GM19397 (cell line): Measurements from ENCODE around the gene LBHD1.
"Not testable (repeated sequence)": the region's sequence is repeated elsewhere in the genome, so short reads cannot be mapped to it uniquely, and the experiment has no call there.

Experiments used
- ATAC-seq: cut with Tn5 transposase; IDR thresholded peaks from one replicate; pipeline ENCODE4 v1.9.1; 2021; ENCODE audit warnings: mild to moderate bottlenecking, moderate library complexity; ENCODE audit not compliant: unreplicated experiment

The LBHD1 gene

DNA sequence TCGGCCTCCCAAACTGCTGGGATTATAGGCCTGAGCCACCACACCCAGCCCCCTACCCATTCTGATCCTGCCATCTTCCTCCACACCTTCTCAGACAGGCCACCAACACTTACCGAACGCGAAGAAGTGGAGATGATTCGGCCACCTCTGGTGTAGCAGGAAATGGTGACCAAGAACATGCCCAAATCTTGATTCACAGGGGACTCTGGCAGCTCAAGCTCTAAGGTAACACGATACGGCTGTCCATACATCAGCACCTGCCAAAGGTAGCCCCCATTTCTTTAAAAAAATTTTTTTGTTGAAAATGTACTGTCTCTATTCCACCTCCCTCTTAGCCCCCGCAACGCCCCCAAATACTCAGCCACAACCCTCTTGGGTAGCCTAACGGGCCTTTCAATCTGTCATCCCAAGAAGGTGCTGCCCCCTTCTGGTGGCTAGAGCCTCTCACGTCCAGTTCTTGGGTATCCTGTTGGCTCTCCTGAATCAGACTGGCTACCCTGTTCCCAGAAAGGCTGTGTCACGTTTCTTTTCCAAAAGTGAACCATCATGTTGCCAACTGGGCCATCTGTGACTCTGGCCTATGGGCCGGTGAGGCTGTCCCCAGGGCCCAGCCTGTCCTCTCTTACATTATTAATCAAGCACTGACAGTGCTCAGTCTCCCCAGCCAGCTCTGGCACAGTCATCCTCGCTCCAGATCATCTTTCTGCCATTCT, 22.5 kb upstream of the LBHD1 start:
- no peak for ATAC-seq

DNA sequence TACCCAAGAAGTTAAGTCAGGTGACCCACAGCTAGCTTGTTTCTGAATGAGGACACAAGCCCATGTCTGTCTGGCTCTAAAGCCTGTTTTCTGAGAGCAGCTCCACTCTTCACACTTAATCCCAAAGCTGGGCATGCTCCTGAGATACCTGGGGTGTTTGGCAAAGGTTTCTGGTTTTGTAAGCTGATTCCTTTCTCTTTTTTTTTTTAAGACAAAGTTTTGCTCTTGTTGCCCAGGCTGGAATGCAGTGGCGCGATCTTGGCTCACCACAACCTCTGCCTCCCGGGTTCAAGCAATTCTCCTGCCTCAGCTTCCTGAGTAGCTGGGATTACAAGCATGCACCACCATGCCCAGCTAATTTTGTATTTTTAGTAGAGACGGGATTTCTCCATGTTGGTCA, 21.6 kb upstream of the LBHD1 start:
- ATAC-seq = not testable (repeated sequence)

DNA sequence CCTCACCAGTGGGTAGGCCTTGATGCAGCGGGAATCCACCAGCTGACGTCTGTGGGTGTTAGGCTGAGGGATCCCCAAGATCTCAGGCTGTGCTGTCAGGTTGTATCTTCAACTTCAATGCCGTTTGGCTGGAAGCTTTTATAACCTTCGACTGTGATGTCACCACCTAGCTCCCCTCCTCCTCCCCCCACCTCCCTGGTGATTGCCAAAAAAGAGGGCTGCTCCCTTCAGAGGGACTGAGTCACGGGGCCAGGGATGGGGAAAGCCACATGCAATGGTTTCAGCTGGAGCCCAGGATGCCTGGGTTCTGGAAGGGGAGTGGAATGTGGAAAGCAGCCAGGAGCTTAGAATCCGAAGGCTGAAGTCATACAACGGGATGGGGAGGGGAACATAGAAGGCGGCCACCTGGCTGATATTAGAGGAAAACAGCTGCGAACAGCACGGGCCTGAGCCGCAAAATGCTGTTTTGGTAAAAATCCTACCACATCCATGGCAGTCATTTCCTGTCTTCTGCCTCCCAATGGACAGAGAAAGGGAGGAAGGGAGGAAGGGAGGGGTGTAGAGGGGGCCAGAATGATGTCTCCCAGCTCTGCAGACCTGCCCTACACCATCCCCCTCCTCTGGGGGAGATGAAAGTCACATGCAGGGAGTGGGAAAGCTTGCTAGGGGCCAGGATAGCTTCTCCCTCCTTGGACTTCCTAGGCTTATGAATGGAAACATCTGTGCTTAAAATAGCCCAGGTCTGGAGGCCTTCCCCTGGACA, 17.5 kb upstream of the LBHD1 start, which contains the start of gene LRRN4CL:
Gene LRRN4CL, minus strand, starts transcription at position 110 of the 763 bp plus-strand sequence. CDS start 1,022 bp downstream, outside the sequence.
- ATAC-seq = no peak

DNA sequence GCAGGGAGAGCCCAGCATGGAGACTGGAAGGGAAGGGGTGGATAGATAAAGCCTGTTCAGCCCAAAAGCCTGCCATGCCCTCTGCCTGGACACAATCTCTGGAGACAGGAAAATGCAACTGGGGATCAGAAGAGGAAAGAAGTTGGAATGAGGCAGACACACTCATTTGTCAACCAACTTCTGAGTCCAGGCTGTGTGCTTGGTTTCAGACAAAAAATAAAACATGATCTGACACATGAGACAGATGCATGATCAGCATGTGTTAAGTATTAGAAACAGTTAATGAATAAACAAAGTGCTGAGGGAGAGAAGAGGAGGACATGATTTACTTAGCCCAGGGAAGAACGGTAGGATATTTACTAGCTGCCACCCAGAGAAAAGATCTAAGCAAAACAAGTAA, 16.4 kb upstream of the LBHD1 start:
- ATAC-seq = no peak

DNA sequence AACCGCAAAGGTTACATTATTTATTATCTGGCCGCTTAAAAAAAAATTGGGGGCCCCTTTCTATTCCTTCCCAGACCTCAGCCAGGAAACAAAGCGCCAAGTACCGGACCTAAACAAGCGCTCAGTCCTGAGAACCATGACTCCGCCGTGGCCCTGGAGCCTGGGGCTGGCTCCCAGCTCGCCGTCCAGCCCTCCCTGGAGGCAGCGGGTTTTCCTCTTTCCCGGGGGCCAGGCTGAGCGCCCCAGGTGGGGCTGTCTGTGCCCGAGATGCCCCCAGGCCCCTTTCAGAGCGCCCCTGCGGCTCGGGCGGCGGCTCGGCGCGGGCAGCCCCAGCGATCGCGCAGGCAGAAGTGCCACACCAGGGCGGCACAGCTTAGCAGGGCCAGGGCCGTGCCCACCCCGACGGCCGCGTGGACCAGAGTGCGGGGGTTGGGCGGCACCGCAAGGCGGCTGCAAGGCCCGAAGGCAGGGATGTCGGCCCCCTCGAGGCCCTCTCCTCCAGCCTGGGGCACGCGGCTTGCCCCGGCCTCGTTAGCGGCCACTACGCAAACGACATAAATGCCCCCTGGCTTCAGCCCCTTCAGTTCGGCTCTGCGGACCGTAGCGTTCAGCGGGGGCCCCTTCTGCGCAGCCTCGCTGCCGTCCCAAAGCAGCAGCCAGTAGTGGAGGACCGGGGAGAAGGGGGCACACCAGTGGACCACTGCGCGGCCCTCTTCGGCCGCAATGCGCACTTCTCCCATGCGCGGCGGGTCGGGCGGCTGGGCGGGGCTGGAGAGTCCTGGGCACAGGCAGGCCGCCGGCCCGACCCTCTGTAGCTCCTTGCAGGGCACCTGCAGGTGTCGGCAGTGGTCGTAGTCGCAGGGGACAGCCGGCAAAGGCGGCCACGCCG, 15.7 kb upstream of the LBHD1 start:
- no peak for ATAC-seq

DNA sequence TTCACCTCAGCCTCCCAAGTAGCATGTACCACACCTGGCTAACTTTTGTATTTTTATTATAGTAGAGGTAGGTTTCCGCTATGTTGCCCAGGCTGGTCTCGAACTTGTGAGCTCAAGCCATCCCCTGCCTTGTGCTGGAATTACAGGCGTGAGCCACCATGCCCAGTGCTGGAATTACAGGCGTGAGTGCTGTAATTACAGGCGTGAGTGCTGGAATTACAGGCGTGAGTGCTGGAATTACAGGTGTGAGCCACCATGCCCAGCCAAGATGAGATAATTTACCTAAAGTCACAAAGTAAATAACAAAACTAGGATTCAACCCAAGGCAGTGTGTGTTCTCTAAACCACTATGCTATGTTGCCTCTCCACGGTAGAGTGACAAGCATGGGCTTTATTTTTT, 10.5 kb upstream of the LBHD1 start:
- ATAC-seq = no peak

DNA sequence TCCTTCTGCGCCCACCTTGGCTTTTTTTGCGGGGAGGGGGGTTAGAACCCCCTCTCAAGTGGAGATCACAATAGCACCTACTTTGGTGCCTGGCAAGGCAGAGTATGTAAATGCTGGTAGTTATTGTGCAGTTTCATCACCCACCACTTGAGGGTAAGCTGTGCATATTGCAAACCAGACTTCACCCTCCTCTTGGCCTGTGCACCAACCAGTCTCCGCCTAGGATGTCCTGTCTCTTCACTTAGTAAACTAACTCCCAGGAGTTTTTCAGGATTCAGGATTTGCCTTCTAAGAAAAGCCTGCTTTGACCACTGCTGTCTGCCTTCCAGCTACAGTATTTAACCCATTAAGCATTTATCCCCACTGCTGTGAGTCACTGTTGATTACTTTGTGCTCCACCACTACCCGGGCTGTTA, 8.8 kb upstream of the LBHD1 start:
- ATAC-seq = no peak

DNA sequence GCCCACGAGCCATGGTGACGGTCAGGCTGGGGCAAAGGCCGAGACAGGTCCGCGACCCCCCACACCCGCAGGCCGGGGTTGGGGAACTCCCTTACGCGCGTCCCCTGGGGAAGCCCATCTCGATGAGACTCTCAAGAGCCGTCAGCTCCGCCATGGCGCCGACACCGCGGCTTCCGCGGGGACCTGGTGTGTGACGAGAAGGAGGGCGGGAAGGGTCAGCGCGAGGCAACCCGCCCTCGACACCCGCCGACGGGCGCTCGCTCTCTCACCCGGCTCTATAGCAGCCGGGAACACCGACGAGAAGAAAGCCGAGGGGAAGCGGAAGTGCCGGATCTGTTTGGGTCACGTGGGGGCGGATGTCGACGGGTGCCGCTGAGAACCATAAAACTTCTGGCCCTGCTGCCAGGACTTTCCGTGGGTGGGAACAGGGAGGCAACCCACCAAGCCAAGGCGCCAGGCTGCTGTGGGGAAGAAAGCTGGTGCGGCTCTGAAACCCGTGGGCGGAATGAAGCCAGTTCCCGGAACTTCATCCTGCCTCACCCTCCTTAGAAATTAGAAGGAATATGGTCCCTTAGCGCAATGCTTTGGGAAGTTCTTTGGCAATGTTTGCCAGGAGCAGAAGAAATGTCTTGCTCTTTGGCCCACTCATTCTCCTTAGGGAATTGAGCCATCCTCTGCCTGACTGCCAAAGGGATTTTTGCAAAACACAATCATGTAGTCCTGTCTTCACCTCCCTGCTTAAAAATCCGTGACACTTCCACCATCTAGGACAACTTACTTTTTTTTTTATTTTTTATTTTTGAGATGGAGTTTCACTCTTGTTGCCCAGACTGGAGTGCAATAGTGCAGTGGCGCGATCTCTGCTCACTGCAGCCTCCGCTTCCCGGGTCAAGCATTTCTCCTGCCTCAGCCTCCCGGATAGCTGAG, 7.0 kb upstream of the LBHD1 start, which contains the start of gene UBXN1:
Gene UBXN1, minus strand, starts transcription at position 304 of the 927 bp plus-strand sequence. Its CDS starts 150 bp downstream, at position 154.
- ATAC-seq = peak; percentile 70

DNA sequence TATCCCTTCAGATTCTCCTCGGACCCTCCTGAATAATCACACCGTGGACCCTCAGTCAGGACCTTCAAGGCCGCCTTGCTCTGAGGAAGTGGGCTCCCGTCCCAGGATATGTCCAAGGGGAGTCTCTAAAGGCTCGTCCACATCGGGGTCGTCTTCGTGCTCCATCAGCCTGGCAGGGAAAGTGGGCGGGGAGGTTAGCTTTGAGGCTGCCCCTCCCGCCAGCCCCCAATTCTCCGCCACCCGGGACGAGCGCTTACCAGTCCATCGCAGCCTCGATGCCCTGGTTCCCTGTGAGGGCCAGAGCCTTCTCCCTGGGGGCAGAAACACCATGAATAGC, 6.3 kb upstream of the LBHD1 start:
- no peak for ATAC-seq

DNA sequence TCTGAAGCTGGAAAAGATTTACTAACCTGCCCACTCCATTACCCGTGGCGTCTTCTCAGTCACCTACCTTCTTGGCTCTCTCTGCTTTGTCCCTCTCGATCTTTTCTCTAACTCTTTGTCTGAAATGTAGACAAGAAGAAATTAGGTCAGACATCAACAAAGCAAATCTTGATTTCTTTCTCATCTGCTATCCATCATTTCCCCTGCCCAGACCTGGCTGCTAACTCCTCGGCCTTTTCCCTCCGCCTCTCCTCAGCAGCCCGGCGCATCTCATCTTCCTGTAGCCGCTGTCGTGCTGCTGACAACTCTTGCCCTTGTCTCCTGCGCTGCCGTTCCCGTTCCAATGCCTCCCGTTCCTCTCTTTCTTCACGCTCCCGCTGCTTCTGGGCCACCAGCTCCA, 5.6 kb upstream of the LBHD1 start:
- ATAC-seq = no peak

DNA sequence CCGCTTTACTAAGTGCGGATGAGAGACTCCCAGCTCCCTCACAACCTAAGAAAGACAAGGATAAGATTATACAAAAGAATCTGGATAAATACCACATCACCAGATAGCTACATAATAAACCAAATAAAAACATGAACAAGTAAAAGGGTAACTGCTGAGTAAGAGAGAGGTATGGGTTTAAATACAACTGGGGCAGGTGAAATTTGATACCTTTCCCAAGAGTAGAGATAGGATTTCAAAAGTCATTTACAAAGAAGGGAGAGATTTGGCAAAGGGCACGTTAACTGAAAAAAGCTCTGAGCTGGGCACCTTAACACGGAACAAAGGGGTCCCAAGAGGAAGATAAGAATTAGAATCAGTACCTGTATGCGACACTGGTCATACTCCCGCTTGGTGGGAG, 5.1 kb upstream of the LBHD1 start:
- ATAC-seq = no peak

DNA sequence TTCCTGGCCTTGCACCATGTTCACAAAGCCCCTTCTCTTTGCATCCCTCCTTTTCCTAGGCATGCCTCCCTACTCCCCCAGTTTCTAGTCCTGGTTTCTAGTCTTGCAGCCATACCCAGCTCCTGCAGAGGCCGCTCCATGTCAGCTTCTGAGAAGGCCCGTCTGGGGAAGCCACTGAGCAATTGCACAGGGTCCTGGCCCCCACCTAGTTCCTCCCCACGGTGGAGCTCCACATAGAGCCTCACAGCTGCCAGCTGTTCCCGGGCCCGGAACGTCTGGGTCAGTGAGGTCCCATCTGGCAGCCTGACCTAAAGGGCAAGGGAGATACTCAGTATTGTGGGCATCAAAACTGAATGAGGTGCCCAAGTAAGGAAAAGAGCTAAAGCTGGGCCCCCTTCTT, 4.6 kb upstream of the LBHD1 start:
- ATAC-seq = no peak

DNA sequence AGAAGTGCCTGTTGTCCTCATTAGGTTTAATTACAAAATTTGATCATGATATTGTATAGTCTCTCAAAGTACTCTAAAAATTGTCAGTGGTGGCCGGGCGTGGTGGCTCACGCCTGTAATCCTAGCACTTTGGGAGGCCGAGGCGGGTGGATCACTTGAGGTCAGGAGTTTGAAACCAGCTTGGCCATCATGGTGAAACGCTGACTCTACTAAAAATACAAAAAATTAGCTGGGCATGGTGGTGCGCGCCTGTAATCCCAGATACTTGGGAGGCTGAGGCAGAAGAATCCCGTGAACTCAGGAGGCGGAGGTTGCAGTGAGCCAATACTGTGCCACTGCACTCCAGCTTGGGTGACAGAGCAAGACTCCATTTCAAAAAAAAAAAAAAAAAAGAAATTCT, 3.3 kb upstream of the LBHD1 start:
- not testable (repeated sequence) for ATAC-seq

DNA sequence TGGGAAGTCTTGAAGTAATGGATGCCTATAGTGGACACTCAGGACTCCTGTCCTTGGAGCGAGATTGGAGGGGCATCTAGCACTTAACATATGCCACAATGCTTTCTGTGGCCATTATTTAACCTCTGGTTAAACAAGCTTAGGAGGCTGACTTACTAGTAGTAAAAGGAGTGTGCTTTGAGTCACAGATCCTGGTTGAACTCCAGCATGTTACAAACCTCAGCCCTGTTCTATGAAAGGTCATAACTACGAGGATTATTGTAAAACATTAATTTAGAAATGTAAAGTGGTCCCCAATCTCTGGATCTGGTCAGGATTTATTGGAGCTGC, 1.1 kb upstream of the LBHD1 start:
- no peak for ATAC-seq

DNA sequence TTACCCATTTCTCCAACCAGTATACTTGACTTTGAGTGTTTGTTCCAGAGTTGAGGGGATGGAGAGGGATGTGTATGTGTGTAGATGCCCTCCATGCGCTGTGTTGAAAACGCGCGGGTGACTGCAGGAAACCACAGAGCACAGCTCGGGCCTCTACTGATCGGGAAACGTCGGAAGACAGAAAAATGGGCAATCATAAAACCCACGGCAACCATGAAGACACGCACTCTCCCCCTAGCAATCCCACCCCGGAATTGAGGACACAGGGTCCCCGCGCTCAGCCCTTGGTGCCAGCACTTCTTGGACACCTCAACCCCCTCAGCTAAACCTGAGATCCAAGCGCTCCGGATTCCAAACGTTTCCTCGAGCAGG, 845 bp downstream of the LBHD1 start:
- ATAC-seq = no peak

DNA sequence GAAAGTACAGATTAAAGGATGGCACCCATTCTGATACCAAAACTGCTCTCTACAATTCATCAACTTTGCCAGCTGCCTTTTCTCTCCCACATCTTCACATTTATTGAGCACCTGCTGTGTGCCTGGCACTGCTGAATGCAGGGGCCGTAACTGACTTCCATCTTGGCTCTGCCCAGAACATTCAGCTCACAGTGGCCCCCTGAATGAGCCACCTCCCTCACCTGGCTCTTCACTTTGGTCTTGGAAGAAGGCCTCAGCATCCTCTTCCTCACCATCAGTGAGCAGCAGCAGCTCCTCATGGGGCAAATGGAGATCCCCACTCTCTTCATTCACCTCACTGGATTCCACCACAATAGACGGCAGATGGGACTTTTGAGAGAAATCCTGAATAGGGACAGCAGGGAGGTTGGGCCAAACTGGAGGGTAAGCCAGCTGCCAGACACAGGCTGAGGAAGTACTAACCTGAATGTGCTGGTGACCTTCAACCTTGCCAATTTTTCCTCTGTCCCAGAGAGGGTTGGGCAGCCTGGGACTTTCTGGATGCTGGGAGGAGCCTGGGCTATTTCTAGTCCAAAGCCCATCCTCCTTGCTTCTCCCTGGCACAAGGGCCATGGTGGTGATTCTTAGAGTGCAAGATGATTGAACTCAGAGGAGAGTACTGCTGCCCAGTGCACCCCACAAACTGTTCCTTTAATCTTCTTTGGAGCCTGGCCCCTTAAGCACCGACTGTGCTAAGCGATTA, 2.5 kb downstream of the LBHD1 start:
- ATAC-seq = no peak

DNA sequence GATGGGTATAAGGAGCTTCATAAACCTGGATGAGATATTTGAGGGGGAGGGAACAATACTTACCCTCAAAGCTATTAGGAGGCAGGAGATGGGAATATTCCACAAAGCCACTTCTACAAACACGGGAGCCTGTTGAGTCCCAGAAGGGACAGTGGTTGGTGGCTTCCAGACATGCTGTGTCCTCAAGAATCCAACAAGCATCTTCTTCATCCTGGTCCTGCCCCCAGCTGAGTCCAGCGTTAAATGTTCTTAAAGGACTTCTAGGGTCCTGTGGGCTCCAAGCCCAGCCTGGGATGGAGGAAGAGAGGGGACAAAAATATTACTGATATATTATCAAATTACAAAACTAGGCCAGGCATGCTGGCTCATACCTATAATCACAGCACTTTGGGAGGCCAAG, 4.6 kb downstream of the LBHD1 start:
- no peak for ATAC-seq

DNA sequence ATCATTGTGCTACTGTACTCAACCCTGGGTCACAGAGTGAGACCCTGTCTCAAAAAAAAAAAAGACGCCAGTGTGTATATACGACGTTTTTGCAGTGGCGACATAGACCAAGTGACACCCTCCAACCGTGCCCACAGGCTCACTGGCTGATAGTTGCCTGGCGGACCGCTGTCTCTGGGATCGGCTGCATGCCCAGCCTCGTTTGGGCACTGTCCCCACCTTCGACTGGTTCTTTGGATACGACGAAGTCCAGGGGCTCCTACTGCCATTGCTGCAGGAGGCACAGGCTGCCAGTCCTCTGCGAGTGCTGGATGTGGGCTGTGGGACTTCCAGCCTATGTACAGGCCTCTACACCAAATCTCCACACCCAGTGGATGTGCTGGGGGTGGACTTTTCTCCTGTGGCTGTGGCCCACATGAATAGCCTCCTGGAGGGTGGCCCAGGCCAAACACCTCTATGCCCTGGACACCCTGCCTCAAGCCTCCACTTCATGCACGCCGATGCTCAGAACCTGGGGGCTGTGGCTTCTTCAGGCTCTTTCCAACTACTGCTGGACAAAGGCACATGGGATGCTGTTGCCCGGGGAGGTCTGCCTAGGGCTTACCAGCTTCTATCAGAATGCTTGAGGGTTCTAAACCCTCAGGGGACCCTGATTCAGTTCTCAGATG, 5.7 kb downstream of the LBHD1 start:
- no peak for ATAC-seq

DNA sequence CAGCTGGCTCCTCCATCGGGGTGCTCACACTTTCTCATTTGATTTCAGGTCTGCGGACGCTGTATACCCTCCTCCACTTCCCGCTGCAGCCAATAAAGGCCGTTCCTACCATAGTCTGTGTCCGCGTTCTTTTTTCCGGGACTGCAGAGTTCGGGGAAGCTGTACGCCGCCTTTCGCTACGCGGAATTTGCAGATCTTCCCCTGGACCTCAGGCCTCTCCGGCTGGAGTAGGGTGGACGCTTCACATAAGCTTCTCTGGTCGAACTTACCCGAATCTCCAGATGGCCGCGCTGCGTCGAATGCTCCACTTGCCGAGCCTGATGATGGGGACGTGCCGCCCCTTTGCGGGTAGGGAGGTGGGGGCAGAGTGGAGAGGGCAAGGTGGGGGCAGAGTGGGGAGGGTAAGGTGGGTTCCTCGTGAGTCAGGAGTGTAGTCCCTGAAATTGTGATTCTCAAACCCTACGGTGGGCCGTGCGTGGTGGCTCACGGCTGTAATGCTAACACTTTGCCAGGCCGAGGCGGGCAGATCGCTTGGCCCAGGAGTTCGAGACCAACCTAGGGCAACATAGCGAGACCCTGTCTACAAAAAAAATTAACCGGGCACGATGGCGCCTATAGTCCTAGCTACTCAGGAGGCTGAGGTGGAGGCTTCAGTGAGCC, 6.3 kb downstream of the LBHD1 start:
- no peak for ATAC-seq
